Astrocyte of the spinal cord (primary cell): ENCODE results near the gene DYSF.
"Not testable (repeated sequence)": the region's sequence is repeated elsewhere in the genome, so short reads cannot be mapped to it uniquely, and the experiment has no call there.

Experiments used
- DNase-seq: peaks from one replicate; pipeline ENCODE4 v3.0.0; 2011; ENCODE audit warnings: low read depth, low spot score
- H3K4me3 ChIP-seq: 2 replicates; pipeline ENCODE4 v1.5.1; 2011; ENCODE audit warnings: low read depth, mild to moderate bottlenecking, low read length, moderate library complexity
- in situ Hi-C: cut with HindIII; loops from 2 replicates; pipeline ENCODE4 v1.10.0; 2017; ENCODE audit warnings: low sequenced_read_pairs
- TF ChIP-seq, protein P1 (sequence below): IDR thresholded peaks from 2 replicates; pipeline ENCODE4 v1.5.1; 2012; ENCODE audit warnings: low read depth, mild to moderate bottlenecking, low read length, inconsistent platforms

The DYSF gene

DNA sequence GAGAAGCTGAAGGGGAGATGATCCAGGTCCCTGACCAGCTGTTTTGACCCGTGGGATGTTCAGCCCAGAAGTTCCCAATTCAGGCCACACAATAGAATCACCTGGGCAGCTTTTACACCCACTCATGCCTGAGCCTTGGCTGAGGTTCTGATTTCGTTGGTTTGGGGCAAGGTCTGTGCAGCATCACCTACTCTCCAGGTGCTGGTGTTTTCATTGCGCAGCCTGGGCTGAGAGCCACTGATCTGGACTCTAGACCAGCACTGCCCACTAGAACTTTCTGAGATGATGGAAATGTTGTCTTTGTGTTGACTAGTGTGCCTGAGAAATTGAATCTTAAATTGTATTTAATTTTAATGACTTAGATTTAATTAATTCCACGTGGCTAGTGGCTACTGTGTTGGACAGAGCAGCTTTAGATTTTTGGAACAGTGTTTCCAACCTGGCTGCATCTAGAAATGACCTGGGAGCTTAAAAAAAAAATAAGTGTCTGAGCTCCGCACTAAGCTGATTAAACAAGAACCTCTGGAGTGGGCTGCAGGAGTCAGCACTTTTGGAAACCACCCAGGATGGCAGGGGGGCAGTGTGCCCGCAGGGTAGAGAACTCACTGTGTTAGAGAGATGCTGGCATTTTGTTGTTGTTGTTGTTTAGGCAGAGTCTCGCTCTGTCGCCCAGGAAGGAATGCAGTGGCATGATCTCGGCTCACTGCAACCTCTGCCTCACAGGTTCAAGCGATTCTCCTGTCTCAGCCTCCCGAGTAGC, 33.7 kb downstream of the DYSF start:
- H3K4me3 ChIP-seq: no peak overlapping the region
- in situ Hi-C loops: no loop called here
- TF ChIP-seq, protein P1, sequence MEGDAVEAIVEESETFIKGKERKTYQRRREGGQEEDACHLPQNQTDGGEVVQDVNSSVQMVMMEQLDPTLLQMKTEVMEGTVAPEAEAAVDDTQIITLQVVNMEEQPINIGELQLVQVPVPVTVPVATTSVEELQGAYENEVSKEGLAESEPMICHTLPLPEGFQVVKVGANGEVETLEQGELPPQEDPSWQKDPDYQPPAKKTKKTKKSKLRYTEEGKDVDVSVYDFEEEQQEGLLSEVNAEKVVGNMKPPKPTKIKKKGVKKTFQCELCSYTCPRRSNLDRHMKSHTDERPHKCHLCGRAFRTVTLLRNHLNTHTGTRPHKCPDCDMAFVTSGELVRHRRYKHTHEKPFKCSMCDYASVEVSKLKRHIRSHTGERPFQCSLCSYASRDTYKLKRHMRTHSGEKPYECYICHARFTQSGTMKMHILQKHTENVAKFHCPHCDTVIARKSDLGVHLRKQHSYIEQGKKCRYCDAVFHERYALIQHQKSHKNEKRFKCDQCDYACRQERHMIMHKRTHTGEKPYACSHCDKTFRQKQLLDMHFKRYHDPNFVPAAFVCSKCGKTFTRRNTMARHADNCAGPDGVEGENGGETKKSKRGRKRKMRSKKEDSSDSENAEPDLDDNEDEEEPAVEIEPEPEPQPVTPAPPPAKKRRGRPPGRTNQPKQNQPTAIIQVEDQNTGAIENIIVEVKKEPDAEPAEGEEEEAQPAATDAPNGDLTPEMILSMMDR: no peak
- DNase-seq: no peak

DNA sequence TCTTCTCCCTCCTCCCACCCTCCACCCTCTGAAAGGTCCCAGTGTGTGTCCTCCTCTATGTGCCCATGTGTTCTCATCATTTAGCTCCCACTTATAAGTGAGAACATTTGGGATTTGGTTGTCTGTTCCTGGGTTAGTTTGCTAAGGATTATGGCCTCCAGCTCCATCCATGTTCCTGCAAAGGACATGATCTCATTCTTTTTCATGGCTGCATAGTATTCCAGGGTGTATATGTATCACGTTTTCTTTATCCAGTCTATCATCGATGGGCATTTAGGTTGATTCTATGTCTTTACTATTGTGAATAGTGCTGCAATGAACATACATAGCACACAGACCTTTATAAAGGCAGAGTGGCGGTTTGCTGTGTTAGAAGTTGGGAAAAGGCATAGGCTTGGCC, 38.2 kb downstream of the DYSF start:
- H3K4me3 ChIP-seq, DNase-seq, in situ Hi-C loops: not testable (repeated sequence)

DNA sequence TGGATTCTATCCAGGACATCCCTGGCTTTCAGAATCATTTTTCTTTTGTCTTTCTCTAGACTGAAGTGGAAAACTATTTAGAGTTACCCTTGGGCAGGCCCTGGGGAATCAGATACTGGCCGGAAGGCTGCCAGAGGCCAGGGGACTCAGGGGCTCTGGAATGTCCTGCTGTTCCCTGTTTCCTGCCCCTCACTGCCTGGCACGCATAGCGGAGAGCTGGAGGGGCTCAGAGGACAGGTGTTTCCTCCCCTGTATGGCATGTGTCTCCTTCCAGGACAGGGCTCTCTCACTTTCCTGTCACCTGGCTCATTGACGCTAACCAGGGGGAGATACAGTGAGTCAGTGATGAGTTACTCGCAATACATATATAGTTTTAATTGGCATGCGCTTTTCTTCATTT, 38.8 kb downstream of the DYSF start:
- in situ Hi-C loops: no loop called here
- TF ChIP-seq, protein P1: no peak
- no peak overlapping the region for H3K4me3 ChIP-seq
- no peak for DNase-seq

DNA sequence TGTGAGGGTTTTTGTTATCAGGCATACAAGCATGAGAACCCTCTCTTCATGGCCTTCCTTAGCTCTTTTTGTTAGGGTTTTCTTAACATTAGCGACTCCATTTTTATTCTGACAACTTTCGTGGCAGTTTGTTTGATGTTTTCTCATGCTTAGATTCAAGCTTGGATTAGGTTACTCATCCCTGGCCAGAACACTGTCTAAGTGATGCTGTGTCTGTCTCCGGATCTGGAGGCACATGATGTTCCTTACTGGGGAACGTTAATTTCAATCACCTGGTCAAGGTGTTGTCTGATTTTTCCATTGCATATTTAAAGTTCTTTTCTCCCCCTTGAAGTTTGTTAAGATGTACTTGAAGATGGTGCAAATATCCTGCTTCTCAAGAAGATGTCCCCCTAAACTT, 40.7 kb downstream of the DYSF start:
- no peak for DNase-seq
- no peak overlapping the region for H3K4me3 ChIP-seq
- TF ChIP-seq, protein P1: no peak
- in situ Hi-C loops: no loop called here

DNA sequence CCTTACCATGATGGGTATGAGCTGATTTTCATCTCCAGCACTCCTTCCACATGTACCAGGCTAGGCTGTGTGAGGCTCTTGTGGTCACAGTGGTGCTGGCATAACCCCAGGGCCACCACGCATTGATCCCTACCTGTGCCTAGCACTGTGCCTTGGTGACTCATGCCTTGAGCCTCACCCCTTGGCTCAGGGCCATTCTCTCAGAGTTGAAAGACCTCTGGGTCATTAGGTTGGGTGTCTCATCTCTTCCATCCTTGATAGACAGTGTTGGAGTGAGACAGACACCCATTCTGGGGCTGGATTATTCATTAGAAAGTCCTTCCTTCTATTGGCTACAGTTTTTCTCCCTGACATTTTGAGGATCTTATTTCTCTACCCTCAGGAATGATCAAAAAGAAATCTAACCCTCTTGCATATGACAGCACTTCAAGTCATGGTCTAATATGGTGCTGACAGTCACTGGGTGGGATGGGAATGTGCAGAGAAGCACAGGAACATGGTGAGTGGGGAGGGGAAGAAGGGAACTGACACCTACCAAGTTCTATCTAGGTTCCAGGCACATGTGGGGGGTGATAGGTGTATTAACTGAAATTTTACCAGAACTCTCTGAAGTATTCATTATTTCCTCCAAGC, 41.3 kb downstream of the DYSF start:
- TF ChIP-seq, protein P1: no peak
- DNase-seq: no peak
- in situ Hi-C loops: no loop called here

DNA sequence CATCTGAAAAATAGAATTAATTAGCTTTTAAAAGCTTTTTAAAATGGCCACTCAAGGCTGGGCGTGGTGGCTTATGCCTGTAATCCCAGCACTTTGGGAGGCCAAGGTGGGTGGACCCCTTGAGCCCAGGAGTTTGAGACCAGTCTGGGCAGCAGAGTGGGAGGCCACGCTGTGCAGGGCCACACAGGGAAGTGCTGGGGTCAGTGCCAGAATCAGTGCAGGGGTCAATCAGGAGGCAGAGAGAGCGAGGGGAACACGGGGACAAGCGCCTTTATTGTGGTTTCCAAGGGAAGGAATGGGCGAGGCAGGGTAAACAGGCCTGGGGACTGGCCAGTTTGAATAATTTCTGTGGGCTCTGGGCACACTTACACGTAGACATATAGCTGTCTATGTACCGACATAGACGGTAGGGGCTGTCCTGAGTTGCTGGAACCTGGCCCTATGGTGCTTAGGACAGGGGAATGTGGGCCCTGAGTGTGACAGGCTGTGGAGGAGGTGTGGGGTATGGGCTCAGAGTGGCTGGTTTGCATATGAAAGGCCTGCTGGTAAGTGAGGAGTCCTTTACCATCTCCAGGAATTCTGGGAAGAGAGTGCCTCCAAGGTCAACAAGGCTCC, 42.9 kb downstream of the DYSF start:
- TF ChIP-seq, protein P1: no peak
- no peak overlapping the region for H3K4me3 ChIP-seq
- DNase-seq: no peak
- in situ Hi-C loops: no loop called here

More for the DNA sequence above, 41.3 kb downstream of the DYSF start:
- no peak overlapping the region for H3K4me3 ChIP-seq

DNA sequence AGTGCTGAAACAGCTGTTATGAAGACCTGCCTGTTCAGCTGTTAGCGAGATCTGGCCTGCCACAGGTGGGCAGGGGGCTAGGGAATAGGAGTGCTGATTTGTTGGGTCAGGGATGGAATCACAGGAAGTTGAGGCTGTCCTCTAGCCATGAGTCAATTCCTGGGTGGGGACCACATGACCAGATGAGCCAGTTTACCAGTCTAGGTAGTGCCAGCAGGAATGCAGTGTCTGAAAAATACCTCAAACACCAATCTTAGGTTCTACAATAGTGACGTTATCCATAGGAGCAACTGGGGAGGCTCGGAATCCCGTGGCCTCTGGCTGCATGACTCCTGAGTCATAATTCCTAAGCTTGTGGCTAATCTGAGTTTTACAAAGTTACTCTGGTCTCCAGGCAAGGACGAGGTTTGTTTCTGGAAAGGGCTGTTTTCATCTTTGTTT, 44.9 kb downstream of the DYSF start:
- in situ Hi-C loops: no loop called here
- DNase-seq: peak; percentile 92
- TF ChIP-seq, protein P1: no peak
- no peak overlapping the region for H3K4me3 ChIP-seq
